Parathyroid adenoma (tissue), 2 donors: ENCODE measurements around the gene CES2.

Source experiments
- H2AFZ ChIP-seq: fragments of 300-600 bp; sonication (generic); one replicate; pipeline ENCODE4 v1.7.0; 2017; ENCODE audit warnings: antibody characterized with exemption, mild to moderate bottlenecking
- H3K27ac ChIP-seq: fragments of 300-600 bp; sonication (generic); one replicate; pipeline ENCODE4 v1.7.0; 2017
- H3K27me3 ChIP-seq: fragments of 300-600 bp; sonication (generic); one replicate; pipeline ENCODE4 v1.7.0; 2017; ENCODE audit warnings: low read length; ENCODE audit not compliant: control insufficient read depth, insufficient read depth
- H3K36me3 ChIP-seq: fragments of 300-600 bp; sonication (generic); one replicate; pipeline ENCODE4 v1.7.0; 2017; ENCODE audit warnings: low read length; ENCODE audit not compliant: control insufficient read depth, insufficient read depth
- H3K4me1 ChIP-seq: fragments of 300-600 bp; sonication (generic); one replicate; pipeline ENCODE4 v1.7.0; 2017; ENCODE audit warnings: control low read depth
- H3K4me2 ChIP-seq: fragments of 300-600 bp; sonication (generic); one replicate; pipeline ENCODE4 v1.7.0; 2017; ENCODE audit warnings: low read length
- H3K4me3 ChIP-seq: fragments of 300-600 bp; sonication (generic); one replicate; pipeline ENCODE4 v1.7.0; 2017; ENCODE audit warnings: low read depth, low read length
- H3K79me2 ChIP-seq: fragments of 300-600 bp; sonication (generic); one replicate; pipeline ENCODE4 v1.7.0; 2017; ENCODE audit warnings: control low read depth
- H3K9ac ChIP-seq: fragments of 300-600 bp; sonication (generic); one replicate; pipeline ENCODE4 v1.7.0; 2017; ENCODE audit warnings: mild to moderate bottlenecking
- H3K9me3 ChIP-seq: fragments of 300-600 bp; sonication (generic); one replicate; pipeline ENCODE4 v1.7.0; 2017; ENCODE audit warnings: low read length; ENCODE audit not compliant: control insufficient read depth
- CTCF ChIP-seq: fragments of 300-600 bp; sonication (generic); IDR thresholded peaks from one replicate; pipeline ENCODE4 v1.7.0; 2017; ENCODE audit warnings: antibody characterized with exemption, mild to moderate bottlenecking
- donor health status: primary hyperparathyroidism.

CES2 gene

GRCh38 chr16:66917741-66918140 lies 17.6 kb upstream of the CES2 start:
- Histone ChIP-seq H3K36me3 (no peaks in the 10 kb centered on the region), H3K9ac (no peak overlapping the region), H3K4me3 (no peak overlapping the region), H3K4me1 (no peaks in the 10 kb centered on the region), H2AFZ (no peak overlapping the region), H3K27ac (no peak overlapping the region), H3K79me2 (no peaks in the 10 kb centered on the region), H3K4me2 (no peak overlapping the region), H3K9me3 (no peaks in the 10 kb centered on the region), H3K27me3 (no peaks in the 10 kb centered on the region)
- no peak for TF ChIP-seq CTCF

- Histone ChIP-seq H3K27me3 (no peaks in the 10 kb centered on the region), H3K27ac (no peak overlapping the region), H3K79me2 (no peaks in the 10 kb centered on the region), H3K9me3 (no peaks in the 10 kb centered on the region), H3K9ac (no peak overlapping the region), H3K4me3 (no peak overlapping the region), H3K4me2 (no peak overlapping the region), H2AFZ (no peak overlapping the region), H3K4me1 (peaks cover under 1% of the 10 kb centered on the region), H3K36me3 (no peaks in the 10 kb centered on the region)
- TF ChIP-seq CTCF = no peak
Measured at GRCh38 chr16:66918355-66918754, 17.0 kb upstream of the CES2 start.

- H3K27ac ChIP-seq = no peak within 1 kb of the TSS
- H3K9me3 ChIP-seq = no peaks in the 10 kb centered on the region
- peaks cover 3% of the 10 kb centered on the region for H3K4me1 ChIP-seq
- no peaks in the 10 kb centered on the region for H3K36me3 ChIP-seq
- H3K79me2 ChIP-seq = no peaks in the 10 kb centered on the region
- no peak within 1 kb of the TSS for H3K4me3 ChIP-seq
- no peak within 1 kb of the TSS for H3K9ac ChIP-seq
- no peak for TF ChIP-seq CTCF
- H3K27me3 ChIP-seq = no peaks in the 10 kb centered on the region
- H3K4me2 ChIP-seq = no peak within 1 kb of the TSS
- H2AFZ ChIP-seq = no peak within 1 kb of the TSS
Measured at GRCh38 chr16:66918803-66919568, 16.3 kb upstream of the CES2 start, which contains the start of gene CDH16. Gene CDH16, minus strand, starts transcription at chr16:66918885. Its CDS starts 820 bp downstream, at chr16:66918065.

- H3K79me2 ChIP-seq = no peaks in the 10 kb centered on the region
- no peaks in the 10 kb centered on the region for H3K36me3 ChIP-seq
- no peak for TF ChIP-seq CTCF
- H3K27me3 ChIP-seq = no peaks in the 10 kb centered on the region
- H3K9me3 ChIP-seq = no peaks in the 10 kb centered on the region
- H3K4me3 ChIP-seq = no peak overlapping the region
- no peak overlapping the region for H2AFZ ChIP-seq
- H3K9ac ChIP-seq = no peak overlapping the region
- H3K4me1 ChIP-seq = peaks cover 3% of the 10 kb centered on the region
- H3K4me2 ChIP-seq = no peak overlapping the region
- H3K27ac ChIP-seq = no peak overlapping the region
Measured at GRCh38 chr16:66919569-66920298, 15.6 kb upstream of the CES2 start.
